SK-N-SH treated with all-trans-retinoic acid at 6 μM for 48 hours (cell line): ENCODE measurements around the gene RYR1.

ENCODE experiments used
- ATAC-seq: fragments of 200-7000 bp; cut with Tn5 transposase; 3 replicates; pipeline ENCODE4 v1.9.1; 2020; ENCODE audit warnings: mild to moderate bottlenecking, moderate library complexity
- ARNTL ChIP-seq: fragments of 450-650 bp; formaldehyde crosslinking; IDR thresholded peaks from 2 replicates; pipeline ENCODE4 v1.5.0; 2020; ENCODE audit warnings: low read depth, mild to moderate bottlenecking, moderate library complexity, borderline replicate concordance
- BACH2 ChIP-seq: fragments of 250-450 bp; sonication (Bioruptor Pico); IDR thresholded peaks from 2 replicates; pipeline ENCODE4 v1.9.0; 2021; ENCODE audit warnings: mild to moderate bottlenecking, borderline replicate concordance
- CREB5 ChIP-seq: fragments of 250-450 bp; sonication (Bioruptor Pico); IDR thresholded peaks from 2 replicates; pipeline ENCODE4 v1.5.1; 2020; ENCODE audit warnings: low read depth, mild to moderate bottlenecking, moderate library complexity
- CSDC2 ChIP-seq: fragments of 250-450 bp; sonication (Bioruptor Pico); IDR thresholded peaks from 2 replicates; pipeline ENCODE4 v1.5.0; 2020; ENCODE audit warnings: mild to moderate bottlenecking, moderate library complexity
- CSRNP3 ChIP-seq: fragments of 250-450 bp; sonication (Bioruptor Pico); IDR thresholded peaks from 2 replicates; pipeline ENCODE4 v1.5.1; 2021; ENCODE audit warnings: mild to moderate bottlenecking, moderate library complexity
- GLIS3 ChIP-seq: fragments of 250-450 bp; sonication (Bioruptor Pico); IDR thresholded peaks from 2 replicates; pipeline ENCODE4 v1.5.0; 2020; ENCODE audit warnings: mild to moderate bottlenecking, moderate library complexity
- ISL1 ChIP-seq: fragments of 250-450 bp; sonication (Bioruptor Pico); IDR thresholded peaks from 2 replicates; pipeline ENCODE4 v2.1.2; 2022; ENCODE audit warnings: mild to moderate bottlenecking, moderate library complexity
- OSR1 ChIP-seq: fragments of 250-450 bp; sonication (Bioruptor Pico); IDR thresholded peaks from 2 replicates; pipeline ENCODE4 v1.8.0; 2022; ENCODE audit warnings: moderate library complexity, mild to moderate bottlenecking, inconsistent platforms
- PATZ1 ChIP-seq: fragments of 250-450 bp; sonication (Bioruptor Pico); IDR thresholded peaks from 2 replicates; pipeline ENCODE4 v1.8.0; 2020; ENCODE audit warnings: mild to moderate bottlenecking, moderate library complexity, borderline replicate concordance
- POU6F1 ChIP-seq: fragments of 250-450 bp; sonication (Bioruptor Pico); IDR thresholded peaks from 2 replicates; pipeline ENCODE4 v1.8.0; 2021; ENCODE audit warnings: low read depth, mild to moderate bottlenecking, moderate library complexity, borderline replicate concordance
- PPARA ChIP-seq: fragments of 250-450 bp; sonication (Bioruptor Pico); IDR thresholded peaks from 2 replicates; pipeline ENCODE4 v1.5.0; 2020; ENCODE audit warnings: mild to moderate bottlenecking, borderline replicate concordance
- RARB ChIP-seq: fragments of 250-450 bp; sonication (Bioruptor Pico); IDR thresholded peaks from 2 replicates; pipeline ENCODE4 v1.8.0; 2021; ENCODE audit warnings: mild to moderate bottlenecking, moderate library complexity
- SNAI2 ChIP-seq: fragments of 250-450 bp; sonication (Bioruptor Pico); IDR thresholded peaks from 2 replicates; pipeline ENCODE4 v1.5.0; 2020; ENCODE audit warnings: mild to moderate bottlenecking, moderate library complexity
- TCF4 ChIP-seq: fragments of 250-450 bp; sonication (Bioruptor Pico); IDR thresholded peaks from 2 replicates; pipeline ENCODE4 v1.8.0; 2021; ENCODE audit warnings: mild to moderate bottlenecking, moderate library complexity, borderline replicate concordance
- TOX ChIP-seq: fragments of 250-450 bp; sonication (Bioruptor Pico); IDR thresholded peaks from 2 replicates; pipeline ENCODE4 v1.8.0; 2021; ENCODE audit warnings: mild to moderate bottlenecking, moderate library complexity, borderline replicate concordance
- TSHZ2 ChIP-seq: fragments of 250-450 bp; sonication (Bioruptor Pico); IDR thresholded peaks from 2 replicates; pipeline ENCODE4 v1.5.0; 2020; ENCODE audit warnings: mild to moderate bottlenecking, moderate library complexity
- ZC3H10 ChIP-seq: fragments of 250-450 bp; sonication (Bioruptor Pico); IDR thresholded peaks from 2 replicates; pipeline ENCODE4 v1.5.1; 2021; ENCODE audit warnings: mild to moderate bottlenecking, moderate library complexity
- ZFP3 ChIP-seq: fragments of 250-450 bp; sonication (Bioruptor Pico); IDR thresholded peaks from 2 replicates; pipeline ENCODE4 v1.5.0; 2020; ENCODE audit warnings: mild to moderate bottlenecking, moderate library complexity
- ZFP30 ChIP-seq: fragments of 450-650 bp; formaldehyde crosslinking; IDR thresholded peaks from 2 replicates; pipeline ENCODE4 v1.5.0; 2022; ENCODE audit warnings: mild to moderate bottlenecking, moderate library complexity
- ZNF565 ChIP-seq: fragments of 450-650 bp; formaldehyde crosslinking; conservative IDR thresholded peaks from 2 replicates; pipeline ENCODE4 v1.5.0; 2020; ENCODE audit warnings: low read depth, mild to moderate bottlenecking, moderate library complexity
- ZNF70 ChIP-seq: fragments of 450-650 bp; formaldehyde crosslinking; IDR thresholded peaks from 2 replicates; pipeline ENCODE4 v1.5.0; 2020; ENCODE audit warnings: mild to moderate bottlenecking, moderate library complexity
- ZNF8 ChIP-seq: fragments of 450-650 bp; formaldehyde crosslinking; IDR thresholded peaks from 2 replicates; pipeline ENCODE4 v1.5.0; 2020; ENCODE audit warnings: mild to moderate bottlenecking, moderate library complexity

RYR1 gene

GRCh38 chr19:38538386-38538785, 104.9 kb downstream of the RYR1 start:
- TF ChIP-seq ARNTL (CRISPR knock-in tag) = no peak
- TF ChIP-seq CSRNP3 (CRISPR knock-in tag) = no peak
- no peak for TF ChIP-seq PATZ1 (CRISPR knock-in tag)
- TF ChIP-seq TSHZ2 (CRISPR knock-in tag) = no peak
- TF ChIP-seq PPARA (CRISPR knock-in tag) = no peak
- TF ChIP-seq ZNF70 = no peak
- no peak for TF ChIP-seq BACH2
- no peak for TF ChIP-seq ZFP30 (CRISPR knock-in tag)
- no peak for TF ChIP-seq ZNF565 (CRISPR knock-in tag)
- no peak for TF ChIP-seq ZC3H10 (CRISPR knock-in tag)
- no peak for TF ChIP-seq ISL1 (CRISPR knock-in tag)
- TF ChIP-seq ZFP3 (CRISPR knock-in tag) = no peak
- no peak for TF ChIP-seq CSDC2 (CRISPR knock-in tag)
- no peak for TF ChIP-seq TCF4 (CRISPR knock-in tag)
- TF ChIP-seq POU6F1 (CRISPR knock-in tag) = no peak
- TF ChIP-seq TOX = no peak
- TF ChIP-seq ZNF8 = no peak
- ATAC-seq = no peak

- no peak for ATAC-seq
- no peak for TF ChIP-seq TOX
- TF ChIP-seq TSHZ2 (CRISPR knock-in tag) = no peak
- no peak for TF ChIP-seq SNAI2 (CRISPR knock-in tag)
- TF ChIP-seq OSR1 = no peak
- no peak for TF ChIP-seq ISL1 (CRISPR knock-in tag)
- TF ChIP-seq ZNF8 = no peak
- no peak for TF ChIP-seq GLIS3 (CRISPR knock-in tag)
- TF ChIP-seq RARB (CRISPR knock-in tag) = no peak
- no peak for TF ChIP-seq ZFP30 (CRISPR knock-in tag)
- TF ChIP-seq CSRNP3 (CRISPR knock-in tag) = no peak
- TF ChIP-seq BACH2 = no peak
- TF ChIP-seq PPARA (CRISPR knock-in tag) = no peak
- no peak for TF ChIP-seq CSDC2 (CRISPR knock-in tag)
- no peak for TF ChIP-seq ZNF70
- no peak for TF ChIP-seq TCF4 (CRISPR knock-in tag)
- no peak for TF ChIP-seq CREB5 (CRISPR knock-in tag)
- no peak for TF ChIP-seq ZFP3 (CRISPR knock-in tag)
- no peak for TF ChIP-seq ARNTL (CRISPR knock-in tag)
- TF ChIP-seq ZC3H10 (CRISPR knock-in tag) = no peak
- no peak for TF ChIP-seq ZNF565 (CRISPR knock-in tag)
Observed at GRCh38 chr19:38538793-38539528, 105.5 kb downstream of the RYR1 start.
